GM12878 (cell line): Measurements from ENCODE around the gene PSMA1. TPM values are rescaled to one million over a fixed set of nuclear protein-coding genes. Genes with fewer than 3 reads are reported as not detected.
A peak's percentile ranks its signal among the peaks of the same experiment; 100 is the strongest.

ENCODE experiments used
- ATF7 ChIP-seq: fragments of 450-650 bp; IDR thresholded peaks from 2 replicates; pipeline ENCODE4 v1.6.1; 2016; ENCODE audit warnings: low read depth, mild to moderate bottlenecking
- BACH1 ChIP-seq: fragments of 450-650 bp; IDR thresholded peaks from 2 replicates; pipeline ENCODE4 v1.6.1; 2017; ENCODE audit warnings: mild to moderate bottlenecking, borderline replicate concordance
- CHD4 ChIP-seq: fragments of 200-600 bp; sonication (generic); IDR thresholded peaks from 2 replicates; pipeline ENCODE4 v1.6.1; 2016; ENCODE audit warnings: mild to moderate bottlenecking
- E2F8 ChIP-seq: fragments of 450-650 bp; IDR thresholded peaks from 2 replicates; pipeline ENCODE4 v1.6.1; 2018; ENCODE audit warnings: mild to moderate bottlenecking, low read depth, moderate library complexity; ENCODE audit not compliant: partially characterized antibody
- ELK1 ChIP-seq: IDR thresholded peaks from 2 replicates; pipeline ENCODE4 v1.6.1; 2012; ENCODE audit warnings: low read depth, low read length, improper control_type of control experiment
- HCFC1 ChIP-seq: fragments of 150-350 bp; IDR thresholded peaks from 2 replicates; pipeline ENCODE4 v1.6.1; 2014; ENCODE audit warnings: low read length
- HSF1 ChIP-seq: fragments of 150-350 bp; IDR thresholded peaks from 2 replicates; pipeline ENCODE4 v1.6.1; 2014; ENCODE audit warnings: mild to moderate bottlenecking, low read depth, low read length
- IRF3 ChIP-seq: fragments of 450-650 bp; IDR thresholded peaks from 2 replicates; pipeline ENCODE4 v1.6.1; 2014; ENCODE audit warnings: mild to moderate bottlenecking
- IRF5 ChIP-seq: fragments of 450-650 bp; IDR thresholded peaks from 2 replicates; pipeline ENCODE4 v1.6.1; 2017; ENCODE audit warnings: borderline replicate concordance
- KAT2A ChIP-seq: conservative IDR thresholded peaks from 2 replicates; pipeline ENCODE4 v1.6.1; 2011; ENCODE audit warnings: low read depth, low read length; ENCODE audit not compliant: control insufficient read depth
- MTA3 ChIP-seq: IDR thresholded peaks from 2 replicates; pipeline ENCODE4 v1.6.1; 2012; ENCODE audit warnings: low read length, inconsistent platforms, borderline replicate concordance
- RELA ChIP-seq: fragments of 450-650 bp; IDR thresholded peaks from 2 replicates; pipeline ENCODE4 v1.8.0; 2014; ENCODE audit warnings: borderline replicate concordance; ENCODE audit not compliant: partially characterized antibody
- SIX5 ChIP-seq: IDR thresholded peaks from 2 replicates; pipeline ENCODE4 v1.6.1; 2011; ENCODE audit warnings: mild to moderate bottlenecking, low read depth, low read length, moderate library complexity; ENCODE audit not compliant: severe bottlenecking
- SP1 ChIP-seq: IDR thresholded peaks from one replicate; pipeline ENCODE4 v1.6.1; 2011; ENCODE audit warnings: low read depth, low read length
- SUPT20H ChIP-seq: IDR thresholded peaks from 2 replicates; pipeline ENCODE4 v1.6.1; 2011; ENCODE audit warnings: low read depth, mild to moderate bottlenecking, low read length, moderate library complexity, borderline replicate concordance; ENCODE audit not compliant: control insufficient read depth
- TCF12 ChIP-seq: IDR thresholded peaks from 2 replicates; pipeline ENCODE4 v1.6.1; 2011; ENCODE audit warnings: low read depth, mild to moderate bottlenecking, low read length
- ZSCAN29 ChIP-seq: fragments of 450-650 bp; IDR thresholded peaks from 2 replicates; pipeline ENCODE4 v1.6.1; 2017; ENCODE audit warnings: mild to moderate bottlenecking, moderate library complexity
- polyA plus RNA-seq, 11 experiments: library from polyadenylated mRNA; depleted of rRNA in 4 of 11; unstranded in 6 of 11; stranded (reverse) in 5 of 11; fragments of >200 nt; fragmentation: Nextera tagmentation in 4 of 11; fragmentation: Illumina TruSeq in 1 of 11; extraction: Ambion mirVana in 4 of 11; extraction: Trizol in 1 of 11; gene quantifications; 1 replicate in 1 of 11; 2 replicates in 10 of 11; pipeline versions ENCODE4 v1.2.1 to v1.2.3, GENCODE V29; 2011 to 2016; ENCODE audit warnings: inconsistent platforms in 2 of 11, missing spikeins in 2 of 11, low read depth in 1 of 11
- total RNA-seq, 4 experiments: library from RNA; depleted of rRNA in 3 of 4; stranded (reverse); fragments of >200 nt in 3 of 4; fragmentation: Illumina TruSeq in 1 of 4; extraction: Trizol in 1 of 4; gene quantifications; 2 replicates each; pipeline versions ENCODE4 v1.2.1 to v1.2.3, GENCODE V29; 2013 to 2021
- TF ChIP-seq, protein P1 (sequence below): fragments of 450-650 bp; IDR thresholded peaks from 2 replicates; pipeline ENCODE4 v1.6.1; 2017; ENCODE audit warnings: mild to moderate bottlenecking, moderate library complexity

PSMA1 gene
- total and polyA plus RNA-seq, 10 of the 15 experiments (the other 5 are each of a cell fraction or from before 2014, with no cell fraction given), result 185 to 678 (median 299) TPM

- no peak for TF ChIP-seq IRF5
- peak; percentile 79 for TF ChIP-seq BACH1
- TF ChIP-seq HSF1, result no peak
- peak; percentile 46; the same call in 1 of the 2 replicates for TF ChIP-seq HCFC1
- TF ChIP-seq IRF3, result no peak
- no peak for TF ChIP-seq MTA3
- TF ChIP-seq, protein P1, sequence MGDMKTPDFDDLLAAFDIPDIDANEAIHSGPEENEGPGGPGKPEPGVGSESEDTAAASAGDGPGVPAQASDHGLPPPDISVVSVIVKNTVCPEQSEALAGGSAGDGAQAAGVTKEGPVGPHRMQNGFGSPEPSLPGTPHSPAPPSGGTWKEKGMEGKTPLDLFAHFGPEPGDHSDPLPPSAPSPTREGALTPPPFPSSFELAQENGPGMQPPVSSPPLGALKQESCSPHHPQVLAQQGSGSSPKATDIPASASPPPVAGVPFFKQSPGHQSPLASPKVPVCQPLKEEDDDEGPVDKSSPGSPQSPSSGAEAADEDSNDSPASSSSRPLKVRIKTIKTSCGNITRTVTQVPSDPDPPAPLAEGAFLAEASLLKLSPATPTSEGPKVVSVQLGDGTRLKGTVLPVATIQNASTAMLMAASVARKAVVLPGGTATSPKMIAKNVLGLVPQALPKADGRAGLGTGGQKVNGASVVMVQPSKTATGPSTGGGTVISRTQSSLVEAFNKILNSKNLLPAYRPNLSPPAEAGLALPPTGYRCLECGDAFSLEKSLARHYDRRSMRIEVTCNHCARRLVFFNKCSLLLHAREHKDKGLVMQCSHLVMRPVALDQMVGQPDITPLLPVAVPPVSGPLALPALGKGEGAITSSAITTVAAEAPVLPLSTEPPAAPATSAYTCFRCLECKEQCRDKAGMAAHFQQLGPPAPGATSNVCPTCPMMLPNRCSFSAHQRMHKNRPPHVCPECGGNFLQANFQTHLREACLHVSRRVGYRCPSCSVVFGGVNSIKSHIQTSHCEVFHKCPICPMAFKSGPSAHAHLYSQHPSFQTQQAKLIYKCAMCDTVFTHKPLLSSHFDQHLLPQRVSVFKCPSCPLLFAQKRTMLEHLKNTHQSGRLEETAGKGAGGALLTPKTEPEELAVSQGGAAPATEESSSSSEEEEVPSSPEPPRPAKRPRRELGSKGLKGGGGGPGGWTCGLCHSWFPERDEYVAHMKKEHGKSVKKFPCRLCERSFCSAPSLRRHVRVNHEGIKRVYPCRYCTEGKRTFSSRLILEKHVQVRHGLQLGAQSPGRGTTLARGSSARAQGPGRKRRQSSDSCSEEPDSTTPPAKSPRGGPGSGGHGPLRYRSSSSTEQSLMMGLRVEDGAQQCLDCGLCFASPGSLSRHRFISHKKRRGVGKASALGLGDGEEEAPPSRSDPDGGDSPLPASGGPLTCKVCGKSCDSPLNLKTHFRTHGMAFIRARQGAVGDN, result peak; percentile 29; the same call in 1 of the 2 replicates
- TF ChIP-seq TCF12, result peak; percentile 41; the same call in 1 of the 2 replicates
- TF ChIP-seq ATF7, result peak; percentile 16; the same call in 1 of the 2 replicates
- no peak for TF ChIP-seq SP1
- TF ChIP-seq CHD4, result no peak
- no peak for TF ChIP-seq KAT2A
- TF ChIP-seq ZSCAN29, result peak; percentile 95
- no peak for TF ChIP-seq E2F8
- no peak for TF ChIP-seq SIX5
- no peak for TF ChIP-seq SUPT20H
- TF ChIP-seq ELK1, result no peak
- peak; percentile 55 for TF ChIP-seq RELA
Observed at GRCh38 chr11:14499560-14500180, 20.5 kb downstream of the PSMA1 start, which contains the start of gene COPB1 (continued).
